ENCODE results near the gene MARK1. TPM values are rescaled to one million over a fixed set of nuclear protein-coding genes. Genes with fewer than 3 reads are reported as not detected.
"Not testable (repeated sequence)": the region's sequence is repeated elsewhere in the genome, so short reads cannot be mapped to it uniquely, and the experiment has no call there.

MARK1 gene
- total RNA-seq, 3 donors from 2014 or later = 1.4 to 11.2 (median 1.8) TPM

- no peak overlapping the region for H3K4me3 ChIP-seq
- DNase-seq (no peak), ATAC-seq (peak; percentile 79)
- no peaks in the 10 kb centered on the region for H3K36me3 ChIP-seq (ENCODE audit: low read depth)
- H3K4me1 ChIP-seq (ENCODE audit: low read depth) = no peaks in the 10 kb centered on the region
- TF ChIP-seq CTCF (IDR thresholded peaks at IDR 0.05) = no peak
- peaks cover 2% of the 10 kb centered on the region for H3K9me3 ChIP-seq
- intact Hi-C loops (cut with DNase I, micrococcal nuclease) = no loop called here
Measured at GRCh38 chr1:220579317-220579716, 51.4 kb downstream of the MARK1 start.

GRCh38 chr1:220592714-220593113 lies 64.8 kb downstream of the MARK1 start:
- no peak overlapping the region for H3K4me3 ChIP-seq
- H3K36me3 ChIP-seq (ENCODE audit: low read depth) = no peaks in the 10 kb centered on the region
- no peaks in the 10 kb centered on the region for H3K9me3 ChIP-seq
- ATAC-seq (no peak), DNase-seq (no peak)
- TF ChIP-seq CTCF (IDR thresholded peaks at IDR 0.05) = no peak
- intact Hi-C loops (cut with DNase I, micrococcal nuclease) = no loop called here
- H3K4me1 ChIP-seq (ENCODE audit: low read depth) = no peaks in the 10 kb centered on the region

GRCh38 chr1:220594356-220594755 lies 66.4 kb downstream of the MARK1 start:
- no peak overlapping the region for H3K4me3 ChIP-seq
- H3K36me3 ChIP-seq (ENCODE audit: low read depth) = no peaks in the 10 kb centered on the region
- DNase-seq (no peak), ATAC-seq (no peak)
- H3K4me1 ChIP-seq (ENCODE audit: low read depth) = no peaks in the 10 kb centered on the region
- no peak for TF ChIP-seq CTCF (IDR thresholded peaks at IDR 0.05)
- H3K9me3 ChIP-seq = no peaks in the 10 kb centered on the region
- intact Hi-C loops (cut with DNase I, micrococcal nuclease) = no loop called here

GRCh38 chr1:220595179-220595578 lies 67.2 kb downstream of the MARK1 start:
- no peak for TF ChIP-seq CTCF (IDR thresholded peaks at IDR 0.05)
- no peaks in the 10 kb centered on the region for H3K9me3 ChIP-seq
- no peaks in the 10 kb centered on the region for H3K36me3 ChIP-seq (ENCODE audit: low read depth)
- intact Hi-C loops (cut with DNase I, micrococcal nuclease) = no loop called here
- no peak overlapping the region for H3K4me3 ChIP-seq
- ATAC-seq (no peak), DNase-seq (no peak)
- no peaks in the 10 kb centered on the region for H3K4me1 ChIP-seq (ENCODE audit: low read depth)

GRCh38 chr1:220604926-220605325 lies 77.0 kb downstream of the MARK1 start:
- ATAC-seq (no peak), DNase-seq (no peak)
- Histone ChIP-seq H3K4me1 (ENCODE audit: low read depth) (no peaks in the 10 kb centered on the region), H3K9me3 (no peaks in the 10 kb centered on the region), H3K4me3 (no peak overlapping the region), H3K36me3 (ENCODE audit: low read depth) (no peaks in the 10 kb centered on the region)
- no peak for TF ChIP-seq CTCF (IDR thresholded peaks at IDR 0.05)
- intact Hi-C loops (cut with DNase I, micrococcal nuclease) = no loop called here

GRCh38 chr1:220605651-220606050 lies 77.7 kb downstream of the MARK1 start:
- H3K36me3 ChIP-seq (ENCODE audit: low read depth); H3K9me3 ChIP-seq; H3K4me3 ChIP-seq; H3K4me1 ChIP-seq (ENCODE audit: low read depth); ATAC-seq; intact Hi-C loops (cut with DNase I, micrococcal nuclease); DNase-seq: not testable (repeated sequence)

- DNase-seq; intact Hi-C loops (cut with DNase I, micrococcal nuclease); H3K4me1 ChIP-seq (ENCODE audit: low read depth); H3K9me3 ChIP-seq; H3K36me3 ChIP-seq (ENCODE audit: low read depth); H3K4me3 ChIP-seq; ATAC-seq: not testable (repeated sequence)
Measured at GRCh38 chr1:220611100-220611499, 83.2 kb downstream of the MARK1 start.
